ENCODE results near the gene THAP7.
"Not testable (repeated sequence)": the region's sequence is repeated elsewhere in the genome, so short reads cannot be mapped to it uniquely, and the experiment has no call there.

Gene THAP7

GRCh38 chr22:20978419-20978818 is 23.5 kb downstream of the THAP7 start:
- no peak for DNase-seq (ENCODE audit: low read depth in 2 of 2)

- DNase-seq (ENCODE audit: low read depth in 2 of 2): no peak
Measured at GRCh38 chr22:20977516-20978170, 24.3 kb downstream of the THAP7 start.

- no peak for DNase-seq (ENCODE audit: low read depth in 2 of 2)
Measured at GRCh38 chr22:20977019-20977418, 24.9 kb downstream of the THAP7 start.

GRCh38 chr22:20976291-20976877 is 25.5 kb downstream of the THAP7 start:
- no peak for DNase-seq (ENCODE audit: low read depth in 2 of 2)

- DNase-seq (ENCODE audit: low read depth in 2 of 2): no peak
Measured at GRCh38 chr22:20975541-20976290, 26.2 kb downstream of the THAP7 start.

- DNase-seq (ENCODE audit: low read depth in 2 of 2): no peak
Measured at GRCh38 chr22:20974336-20974955, 27.5 kb downstream of the THAP7 start.

GRCh38 chr22:20973634-20974286 is 28.2 kb downstream of the THAP7 start:
- no peak for DNase-seq (ENCODE audit: low read depth in 2 of 2)

- DNase-seq (ENCODE audit: low read depth in 2 of 2): no peak
Measured at GRCh38 chr22:20972933-20973577, 28.9 kb downstream of the THAP7 start.

GRCh38 chr22:20972014-20972694 is 29.8 kb downstream of the THAP7 start:
- not testable (repeated sequence) for DNase-seq (ENCODE audit: low read depth in 2 of 2)

GRCh38 chr22:20970939-20971657 is 30.8 kb downstream of the THAP7 start:
- DNase-seq (ENCODE audit: low read depth in 2 of 2): no peak

GRCh38 chr22:20968281-20968977 is 33.5 kb downstream of the THAP7 start:
- DNase-seq (ENCODE audit: low read depth in 2 of 2): no peak

- no peak for DNase-seq (ENCODE audit: low read depth in 2 of 2)
Measured at GRCh38 chr22:20967697-20968211, 34.2 kb downstream of the THAP7 start.

GRCh38 chr22:20966883-20967696 is 34.8 kb downstream of the THAP7 start, which contains the start of gene AIFM3:
Gene AIFM3 (plus strand): TSS chr22:20967255. CDS start chr22:20967945, 690 bp downstream.
- DNase-seq (ENCODE audit: low read depth in 2 of 2): no peak

GRCh38 chr22:20965888-20966855 is 35.7 kb downstream of the THAP7 start:
- DNase-seq (ENCODE audit: low read depth in 2 of 2): no peak

GRCh38 chr22:20965104-20965887 is 36.6 kb downstream of the THAP7 start:
- no peak for DNase-seq (ENCODE audit: low read depth in 2 of 2)

GRCh38 chr22:20964799-20965103 is 37.2 kb downstream of the THAP7 start:
- DNase-seq (ENCODE audit: low read depth in 2 of 2): no peak

Measured in stimulated activated CD4-positive, alpha-beta T cell treated with anti-CD3 and anti-CD28 coated beads, Interleukin-4, amount 100 ng/mL, for 48 hours (primary cell).